Measurements from ENCODE around the gene LPCAT4.
"Not testable (repeated sequence)": the region's sequence is repeated elsewhere in the genome, so short reads cannot be mapped to it uniquely, and the experiment has no call there.

Gene LPCAT4, protein sequence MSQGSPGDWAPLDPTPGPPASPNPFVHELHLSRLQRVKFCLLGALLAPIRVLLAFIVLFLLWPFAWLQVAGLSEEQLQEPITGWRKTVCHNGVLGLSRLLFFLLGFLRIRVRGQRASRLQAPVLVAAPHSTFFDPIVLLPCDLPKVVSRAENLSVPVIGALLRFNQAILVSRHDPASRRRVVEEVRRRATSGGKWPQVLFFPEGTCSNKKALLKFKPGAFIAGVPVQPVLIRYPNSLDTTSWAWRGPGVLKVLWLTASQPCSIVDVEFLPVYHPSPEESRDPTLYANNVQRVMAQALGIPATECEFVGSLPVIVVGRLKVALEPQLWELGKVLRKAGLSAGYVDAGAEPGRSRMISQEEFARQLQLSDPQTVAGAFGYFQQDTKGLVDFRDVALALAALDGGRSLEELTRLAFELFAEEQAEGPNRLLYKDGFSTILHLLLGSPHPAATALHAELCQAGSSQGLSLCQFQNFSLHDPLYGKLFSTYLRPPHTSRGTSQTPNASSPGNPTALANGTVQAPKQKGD

DNA sequence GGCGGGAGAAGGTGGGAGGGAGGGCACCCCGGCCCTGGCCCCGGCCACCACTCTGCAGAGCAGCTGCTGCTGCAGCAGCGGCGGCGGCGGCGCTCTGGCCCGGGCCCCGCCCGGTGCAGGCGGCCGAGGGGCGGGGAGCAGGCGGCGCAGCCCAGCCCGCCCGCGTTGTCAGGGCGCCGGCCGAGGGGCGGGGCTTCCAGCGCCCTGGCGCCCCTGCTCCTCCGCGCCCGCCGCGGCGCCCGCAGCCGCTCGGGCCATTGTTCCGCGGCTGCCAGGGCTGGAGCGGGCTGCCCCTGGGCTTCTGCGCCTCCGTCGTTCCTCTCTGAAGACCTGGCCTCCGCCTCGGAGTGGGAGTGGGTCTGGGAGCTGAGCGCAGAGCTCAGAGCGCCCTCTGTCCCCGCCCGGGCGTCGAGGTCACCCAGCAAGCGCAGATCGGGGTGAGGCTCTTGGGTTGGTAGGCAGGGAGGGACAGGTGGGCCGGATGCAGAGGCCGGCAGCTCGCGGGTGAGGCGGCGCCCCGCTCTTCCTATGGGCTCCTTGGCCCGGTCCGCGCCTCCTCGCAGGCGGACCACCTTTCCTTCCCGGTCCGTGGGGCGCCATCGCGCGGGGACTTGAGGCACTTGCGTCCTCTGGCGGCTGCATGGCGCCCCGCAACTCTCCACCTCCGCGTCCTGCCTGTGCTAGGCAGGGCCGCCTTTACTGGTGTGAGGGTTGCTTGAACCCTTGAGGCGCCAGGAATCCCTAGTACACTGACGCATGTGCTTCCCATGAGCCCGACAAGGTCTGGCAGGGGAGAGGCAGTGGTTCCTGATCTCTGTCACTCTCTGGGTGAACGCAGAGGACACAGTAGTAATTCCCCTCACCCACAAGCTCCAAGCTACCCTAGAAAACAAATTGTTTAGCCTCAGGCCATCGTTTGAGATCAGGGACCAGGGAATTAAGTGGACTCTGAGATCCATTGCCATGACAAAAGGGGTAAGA is at the start of gene LPCAT4:
LPCAT4 (minus strand) TSS at position 96 of the 981 bp plus-strand sequence. CDS start 96 bp downstream, outside the sequence.
- DNase-seq (ENCODE audit: low spot score): peak; percentile 99

DNA sequence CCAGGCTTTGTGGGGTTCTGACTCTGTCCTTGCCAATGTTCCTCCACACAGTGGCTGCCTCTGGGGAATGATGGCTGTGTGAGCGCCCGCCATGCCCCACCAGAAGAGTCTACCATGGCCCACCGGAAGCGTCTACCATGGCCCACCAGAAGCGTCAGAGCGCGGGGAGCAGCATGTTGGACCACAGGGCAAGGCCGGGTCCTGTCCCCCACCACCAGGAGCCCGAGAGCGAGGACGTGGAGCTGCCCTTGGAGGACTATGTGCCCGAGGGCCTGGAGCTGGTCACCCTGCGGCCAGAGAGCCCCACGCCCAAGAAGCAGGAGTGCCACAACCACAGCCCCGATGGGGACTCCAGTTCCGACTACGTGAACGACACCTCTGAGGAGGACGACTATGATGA is 42.5 kb upstream of the LPCAT4 start:
- not testable (repeated sequence) for DNase-seq (ENCODE audit: low spot score)

DNA sequence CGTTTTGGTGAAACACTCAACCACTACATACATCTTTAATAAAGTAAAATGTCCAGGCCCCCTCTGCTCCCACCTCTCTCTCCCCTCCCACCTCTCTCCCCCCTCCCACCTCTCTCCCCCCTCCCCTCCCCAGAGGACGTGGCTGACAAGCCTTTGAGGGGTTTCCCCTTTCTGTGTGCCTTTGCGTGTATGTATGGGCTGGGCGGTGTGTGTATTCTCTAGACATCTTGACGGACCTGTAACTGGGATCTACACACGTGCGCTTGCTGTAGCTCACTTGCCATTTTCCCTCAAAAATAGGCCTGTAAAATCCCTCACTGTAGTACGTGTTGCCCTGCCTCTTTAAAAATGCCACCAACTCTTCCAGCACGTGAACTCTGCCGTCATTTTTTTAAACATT is 42.0 kb upstream of the LPCAT4 start:
- DNase-seq (ENCODE audit: low spot score): not testable (repeated sequence)

DNA sequence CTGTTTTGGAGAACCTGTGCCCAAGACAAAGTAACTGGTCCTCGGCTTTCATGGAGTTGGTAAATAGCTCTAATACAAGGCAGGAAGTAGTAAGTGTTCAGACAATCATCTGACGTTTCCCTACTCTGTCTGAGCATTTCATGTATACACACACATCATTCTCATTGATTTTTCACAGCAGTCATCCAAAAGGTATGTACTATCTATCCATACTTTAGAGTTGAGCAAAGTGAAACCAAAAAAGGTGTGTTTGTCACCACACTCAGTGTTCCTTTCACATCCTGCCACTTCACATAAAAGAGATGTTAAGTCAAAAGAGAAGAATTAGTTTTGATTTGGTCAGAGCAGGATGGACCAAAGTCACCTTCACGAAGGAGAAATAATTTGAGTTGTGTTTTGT is 36.9 kb upstream of the LPCAT4 start:
- DNase-seq (ENCODE audit: low spot score): not testable (repeated sequence)

DNA sequence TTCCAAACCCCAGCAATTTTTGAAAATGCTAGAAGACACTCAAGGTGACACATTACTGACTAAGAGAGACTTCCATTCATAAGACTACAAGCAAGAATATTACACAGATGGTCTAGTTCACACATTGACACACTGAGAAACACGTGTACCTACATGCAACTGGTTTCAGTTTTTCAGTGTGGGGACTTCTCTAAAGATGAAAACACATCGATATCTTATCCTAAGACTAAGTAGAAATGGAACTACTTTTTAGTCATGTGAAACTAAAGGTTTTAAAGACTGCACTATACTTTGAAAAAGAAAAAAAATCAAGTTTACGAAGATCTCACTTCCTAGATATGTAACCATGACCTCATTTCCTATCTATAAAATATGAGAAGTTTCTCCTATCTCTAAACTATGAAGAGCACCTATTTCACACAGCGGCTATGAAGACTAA is 36.2 kb upstream of the LPCAT4 start:
- DNase-seq (ENCODE audit: low spot score): not testable (repeated sequence)

DNA sequence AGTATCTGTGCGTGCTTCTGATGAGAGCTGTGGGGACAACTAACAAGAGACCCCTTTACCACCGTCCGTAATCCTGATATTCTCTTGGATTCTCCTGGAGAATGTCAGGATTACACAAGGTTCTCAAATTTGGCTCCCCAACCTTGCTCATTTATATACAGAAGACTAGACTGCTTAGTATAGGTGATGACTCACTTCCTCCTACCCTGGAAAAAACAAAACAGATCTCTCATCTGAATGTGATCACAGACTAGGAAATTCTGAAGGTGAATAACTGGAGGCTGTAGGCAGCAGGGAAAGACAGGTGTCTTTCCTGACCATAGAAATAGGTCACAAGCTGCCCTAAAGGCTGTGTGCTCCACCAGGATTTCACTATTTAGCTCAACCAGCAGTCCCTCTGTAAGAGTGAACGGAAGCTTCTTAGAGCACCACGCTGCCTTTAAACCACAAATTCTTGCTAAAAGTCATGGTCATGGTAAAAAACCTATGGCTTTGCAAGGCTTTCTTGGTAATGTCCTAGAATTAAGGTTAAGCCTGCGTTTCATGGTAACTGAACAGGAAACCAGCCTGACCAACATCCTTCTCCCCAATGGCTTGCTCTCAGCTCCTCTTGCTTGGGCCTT is 30.8 kb upstream of the LPCAT4 start:
- not testable (repeated sequence) for DNase-seq (ENCODE audit: low spot score)

DNA sequence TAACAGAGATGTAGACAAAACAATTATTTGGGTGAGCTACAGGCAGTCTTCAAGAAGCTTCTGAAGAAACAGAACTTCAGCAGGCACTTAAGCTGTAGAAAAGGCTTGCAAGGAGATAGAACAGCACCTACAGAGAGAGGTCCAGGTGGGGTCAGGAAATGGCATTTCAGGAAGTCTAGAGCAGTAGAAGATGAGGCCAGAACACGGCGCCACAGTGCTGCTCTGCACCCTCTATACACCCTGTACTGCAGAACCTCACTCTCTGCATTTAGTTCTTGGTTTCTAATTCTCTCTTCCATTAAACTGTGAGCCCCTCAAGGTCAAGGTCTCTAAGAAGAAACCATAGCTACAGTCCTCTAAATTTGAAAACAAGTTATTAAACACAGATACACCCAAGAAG is 26.0 kb upstream of the LPCAT4 start:
- not testable (repeated sequence) for DNase-seq (ENCODE audit: low spot score)

DNA sequence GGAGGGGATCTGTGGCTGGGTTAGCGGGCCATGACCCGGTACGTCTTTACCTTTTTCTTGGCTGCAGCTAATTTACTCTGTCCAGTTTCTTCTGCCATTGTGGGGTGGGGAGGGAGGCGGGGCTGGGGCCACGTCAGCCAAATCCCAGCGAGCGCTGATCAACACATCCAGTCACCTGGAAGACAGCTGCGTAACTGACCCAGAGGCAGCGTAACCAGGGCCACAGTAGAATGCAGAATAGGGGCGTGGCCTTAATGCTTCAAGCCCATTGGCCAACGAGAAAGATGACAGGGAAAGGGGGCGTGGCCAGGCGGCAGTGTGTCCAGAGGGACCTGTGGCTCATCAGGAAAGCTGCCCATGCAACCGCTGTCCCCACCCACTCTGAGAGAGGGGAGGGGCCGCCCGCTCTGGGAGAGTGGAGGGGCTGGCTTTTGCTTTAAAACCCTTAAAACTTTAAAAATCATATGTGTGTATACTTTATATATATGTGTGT is 22.6 kb upstream of the LPCAT4 start:
- not testable (repeated sequence) for DNase-seq (ENCODE audit: low spot score)

DNA sequence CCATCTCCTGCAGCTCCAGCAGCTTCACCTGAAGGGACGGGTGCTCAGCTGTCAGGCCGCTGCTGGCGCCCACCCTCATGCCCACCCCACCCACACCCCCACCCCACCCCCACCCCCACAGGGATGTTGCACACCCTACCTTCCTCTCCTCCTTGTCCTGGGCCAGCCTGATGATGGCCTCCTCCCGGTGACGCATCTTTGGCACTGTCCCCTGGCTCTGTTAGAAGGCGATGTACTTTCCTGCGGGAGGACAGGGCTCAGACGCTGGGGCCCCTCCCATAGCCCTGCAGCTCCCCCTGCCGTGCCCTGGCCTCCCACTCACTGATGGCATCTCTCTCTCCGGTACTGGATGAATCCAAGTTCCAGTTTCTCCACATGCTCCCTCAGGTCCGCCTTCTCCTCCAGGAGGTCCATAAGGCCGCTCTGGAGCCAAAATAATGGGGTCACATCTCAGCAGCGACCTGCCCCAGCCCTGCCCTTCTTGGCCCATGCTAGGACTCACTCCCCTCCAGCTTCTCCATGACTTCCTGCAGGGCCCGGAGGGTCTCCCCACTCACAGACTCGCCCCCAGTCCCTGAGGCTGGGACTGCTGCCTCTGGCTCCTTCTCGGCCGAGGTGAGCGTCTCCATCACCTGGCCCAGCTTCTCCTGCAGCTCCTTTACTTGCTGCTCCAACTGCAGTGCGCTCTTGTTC is 15.0 kb upstream of the LPCAT4 start:
- DNase-seq (ENCODE audit: low spot score): not testable (repeated sequence)

DNA sequence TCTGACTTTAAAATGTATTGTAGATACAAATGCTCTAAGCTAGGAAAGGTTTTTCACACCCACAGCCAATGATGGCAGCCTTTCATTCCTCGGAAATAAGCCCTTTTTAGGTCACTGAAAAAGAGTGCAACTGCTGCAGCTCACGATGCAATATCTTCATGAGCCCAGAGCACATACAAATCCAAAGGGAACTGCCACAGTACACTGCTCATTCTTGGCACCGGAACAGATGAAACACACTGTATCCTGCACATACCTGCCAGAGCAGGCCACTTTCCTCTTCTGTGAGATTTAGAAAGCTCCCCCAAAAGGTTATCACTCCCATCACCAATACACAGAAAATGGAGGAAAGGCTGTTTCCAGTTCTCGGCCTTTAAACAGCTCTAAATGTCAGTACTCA is 13.5 kb upstream of the LPCAT4 start:
- DNase-seq (ENCODE audit: low spot score): not testable (repeated sequence)

DNA sequence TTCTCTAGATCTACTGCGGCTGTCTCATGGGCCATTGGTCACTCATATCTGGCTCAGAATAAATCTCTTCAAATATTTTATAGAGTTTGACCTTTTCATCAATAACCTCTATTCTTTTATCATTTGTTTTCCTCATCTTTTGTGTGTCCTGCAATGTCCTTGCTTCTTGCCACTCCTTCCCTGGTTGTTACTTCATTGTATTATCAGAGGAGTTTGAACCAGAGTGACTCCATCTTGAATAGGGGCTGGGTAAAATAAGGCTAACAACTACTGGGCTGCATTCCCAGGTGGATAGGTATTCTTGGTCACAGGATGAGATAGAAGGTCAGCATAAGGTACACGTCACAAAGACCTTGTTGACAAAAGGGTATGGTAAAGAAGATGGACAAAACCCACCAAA is 9.9 kb upstream of the LPCAT4 start:
- DNase-seq (ENCODE audit: low spot score): no peak

DNA sequence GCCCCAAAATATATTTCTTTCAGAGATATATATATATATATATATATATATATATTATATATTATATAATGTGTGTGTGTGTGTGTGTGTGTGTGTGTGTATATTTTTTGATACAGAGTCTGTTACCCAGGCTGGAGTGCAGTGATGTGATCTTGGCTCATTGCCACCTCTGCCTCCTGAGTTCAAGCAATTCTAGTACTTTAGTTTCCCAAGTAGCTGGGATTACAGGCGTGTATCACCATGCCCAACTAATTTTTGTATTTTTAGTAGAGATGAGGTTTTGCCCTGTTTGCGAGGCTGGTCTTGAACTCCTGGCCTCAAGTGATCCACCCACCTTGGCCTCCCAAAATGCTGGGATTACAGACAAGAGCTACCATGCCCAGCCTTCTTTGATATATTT is 8.5 kb upstream of the LPCAT4 start:
- DNase-seq (ENCODE audit: low spot score): not testable (repeated sequence)

DNA sequence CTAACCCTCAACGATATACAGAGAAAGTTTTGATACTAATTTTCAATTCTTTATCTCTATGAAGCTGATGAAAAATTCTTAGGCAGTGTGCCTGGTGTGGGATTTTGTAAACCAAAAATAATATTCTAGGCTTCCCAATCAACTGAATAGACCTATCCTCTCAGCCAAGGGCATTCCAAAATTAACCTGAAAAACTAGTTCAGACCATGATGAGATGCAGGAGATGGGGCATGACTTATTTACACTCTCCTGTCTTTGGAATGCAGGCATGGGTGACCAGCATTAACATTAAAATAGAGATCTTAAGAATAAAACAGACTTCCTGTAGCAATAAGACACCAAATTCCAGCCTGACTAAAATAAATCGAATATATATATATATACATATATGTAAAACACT is 7.8 kb upstream of the LPCAT4 start:
- DNase-seq (ENCODE audit: low spot score): no peak

DNA sequence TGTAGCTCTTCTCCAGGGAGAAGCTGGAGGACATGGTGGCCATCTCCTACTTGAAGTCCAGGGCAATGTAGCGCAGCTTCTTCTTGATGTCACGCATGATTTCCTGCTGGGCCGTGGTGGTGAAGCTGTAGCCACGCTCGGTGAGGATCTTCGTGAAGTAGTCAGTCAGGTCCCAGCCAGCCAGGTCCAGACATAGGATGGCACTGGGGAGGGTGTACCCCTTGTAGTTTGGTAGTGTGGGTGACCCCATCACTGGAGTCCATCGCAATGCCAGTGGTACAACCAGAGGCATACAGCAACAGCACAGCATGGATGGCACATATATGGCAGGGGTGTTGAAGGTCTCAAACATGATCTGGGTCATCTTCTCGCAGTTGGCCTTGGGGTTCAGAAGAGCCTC is 7.0 kb upstream of the LPCAT4 start:
- DNase-seq (ENCODE audit: low spot score): no peak

DNA sequence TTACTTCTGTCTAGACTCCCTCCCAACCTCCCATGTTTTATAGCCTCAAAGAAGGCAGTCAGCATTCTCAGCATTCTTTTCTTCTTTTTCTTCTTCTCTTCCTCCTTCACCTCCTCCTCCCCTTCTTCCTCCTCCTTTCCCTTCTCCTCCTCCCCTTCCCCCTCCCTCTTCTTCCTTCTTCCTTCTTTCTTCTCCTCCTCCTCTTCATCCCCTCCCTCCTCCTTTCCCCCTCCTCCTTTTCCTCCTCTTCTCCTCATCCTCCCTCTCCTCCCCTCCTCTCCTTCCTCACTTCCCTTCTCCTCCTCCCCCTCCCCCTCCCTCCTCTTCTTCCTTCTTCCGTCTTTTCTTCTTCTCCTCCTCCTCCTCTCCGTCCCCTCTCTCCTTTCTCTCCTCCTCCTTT is 3.6 kb upstream of the LPCAT4 start:
- DNase-seq (ENCODE audit: low spot score): no peak

DNA sequence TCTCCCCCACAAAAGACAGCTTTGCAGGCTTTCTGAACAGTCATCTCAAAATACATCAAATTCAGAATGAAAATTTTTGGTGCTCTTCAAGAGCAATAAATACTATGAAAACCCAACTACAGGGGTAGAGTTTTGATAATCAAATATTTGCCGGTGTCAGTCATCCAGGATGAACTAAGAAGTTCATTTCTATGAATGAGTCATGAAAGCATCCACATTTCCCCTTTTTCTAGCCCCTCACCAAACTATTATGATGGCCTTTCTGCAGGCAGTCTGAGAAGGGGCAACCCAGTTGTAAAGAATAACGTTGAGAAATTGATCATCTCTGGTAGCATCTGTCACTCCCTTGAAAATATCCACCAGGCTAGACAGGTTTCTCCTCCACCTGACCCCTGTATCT is 3.1 kb upstream of the LPCAT4 start:
- DNase-seq (ENCODE audit: low spot score): no peak

DNA sequence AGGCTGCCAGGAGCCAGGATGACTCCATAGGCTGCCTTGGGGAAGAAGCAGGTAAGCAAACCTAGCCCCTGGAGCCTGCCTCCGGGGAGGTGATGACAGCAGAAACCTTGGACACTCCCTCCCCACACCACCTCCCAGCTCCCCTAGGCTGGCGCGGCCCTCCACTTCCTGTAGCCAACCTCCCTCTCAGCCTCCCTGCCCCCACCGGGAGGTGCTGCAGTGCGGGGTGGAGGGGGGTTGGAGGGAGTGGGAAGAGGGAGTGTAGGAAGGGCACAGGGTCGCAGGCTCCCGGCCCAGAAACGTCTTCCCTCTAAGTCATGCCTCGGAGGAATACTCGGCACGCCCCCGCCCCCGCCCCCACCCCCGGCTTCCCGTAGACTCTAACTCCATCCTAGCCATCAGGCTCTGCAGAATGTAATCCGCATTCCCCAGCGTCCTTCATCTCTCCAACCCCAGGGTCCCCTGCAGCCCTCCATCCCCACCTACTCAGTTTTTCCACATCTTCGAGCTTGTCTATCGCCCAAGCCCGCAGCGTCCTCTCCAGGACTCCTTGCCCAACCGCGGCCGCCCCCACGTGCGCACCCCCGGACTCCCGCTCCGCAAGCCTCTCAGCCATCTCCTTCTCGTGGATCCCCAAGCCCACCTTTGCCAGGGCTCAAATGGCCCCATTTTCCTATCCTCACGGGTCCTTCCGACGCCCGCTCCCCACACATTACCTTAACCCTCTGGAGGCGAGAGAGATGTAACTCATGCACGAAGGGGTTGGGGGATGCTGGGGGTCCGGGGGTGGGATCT is 528 bp downstream of the LPCAT4 start:
- peak; percentile 63 for DNase-seq (ENCODE audit: low spot score)

DNA sequence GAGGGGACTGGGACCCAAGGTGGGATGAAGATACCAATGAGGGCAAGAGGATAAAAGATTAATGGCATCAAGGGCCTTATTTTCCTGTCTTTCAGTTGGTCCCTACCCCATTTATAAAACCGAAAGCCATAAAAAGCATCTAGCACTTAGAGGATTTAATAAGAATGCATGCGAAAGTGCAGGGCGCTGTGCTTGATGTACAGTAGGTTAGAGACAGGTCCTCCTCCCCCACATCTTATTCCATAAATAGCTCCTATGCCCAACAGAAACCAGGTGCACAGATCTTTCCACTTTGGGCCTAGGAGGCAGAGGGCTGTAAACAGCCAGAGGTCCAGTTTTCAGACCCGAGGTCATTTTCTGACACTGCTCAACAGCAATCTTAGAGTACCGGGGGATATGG is 1.2 kb downstream of the LPCAT4 start:
- DNase-seq (ENCODE audit: low spot score): no peak

DNA sequence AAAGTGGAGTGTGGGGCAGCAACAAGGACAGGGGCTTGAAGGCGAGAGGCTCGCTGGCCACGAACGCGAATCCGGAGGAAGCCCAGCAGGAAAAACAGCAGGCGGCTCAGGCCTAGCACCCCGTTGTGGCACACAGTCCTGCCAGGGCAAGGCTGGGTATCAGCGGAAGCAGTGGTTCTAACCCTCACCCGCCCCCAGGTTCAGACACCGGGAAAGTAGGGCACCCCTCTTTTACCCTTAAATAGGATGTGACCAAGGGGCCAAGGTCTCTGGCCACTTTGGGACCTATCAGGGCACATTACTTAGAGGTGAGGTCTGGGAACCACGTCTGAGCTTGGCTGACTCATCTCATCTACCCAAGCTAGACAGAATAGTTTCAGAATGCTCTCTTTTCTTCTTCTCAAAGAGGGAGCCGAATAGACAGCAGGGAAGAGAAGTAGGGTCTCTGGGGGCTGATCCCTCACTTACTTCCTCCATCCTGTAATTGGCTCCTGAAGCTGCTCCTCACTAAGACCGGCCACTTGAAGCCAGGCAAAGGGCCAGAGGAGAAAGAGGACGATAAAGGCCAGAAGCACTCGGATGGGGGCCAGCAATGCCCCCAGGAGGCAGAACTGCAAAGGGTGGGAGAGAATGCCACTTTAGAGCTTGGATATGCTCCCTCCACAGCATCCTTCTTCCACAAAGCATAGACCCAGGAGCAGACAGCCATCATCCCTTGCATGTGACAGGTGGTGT is 1.7 kb downstream of the LPCAT4 start:
- DNase-seq (ENCODE audit: low spot score): no peak

DNA sequence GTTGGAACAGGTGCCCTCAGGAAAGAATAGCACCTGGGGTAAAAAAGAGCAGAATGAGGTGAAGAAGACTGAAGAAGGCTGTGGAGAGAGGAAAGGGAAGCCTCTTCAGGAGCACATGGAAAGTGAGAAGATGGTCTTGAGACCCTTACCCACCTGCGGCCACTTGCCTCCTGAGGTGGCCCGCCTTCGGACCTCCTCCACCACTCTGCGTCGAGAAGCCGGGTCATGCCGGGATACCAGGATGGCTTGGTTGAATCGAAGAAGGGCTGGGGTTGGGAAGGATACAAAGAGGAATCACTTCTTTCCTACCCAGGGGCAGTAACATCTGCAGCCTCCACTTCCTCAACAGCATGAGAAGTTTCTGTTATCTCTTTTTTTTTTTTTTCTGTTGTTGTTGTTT is 3.0 kb downstream of the LPCAT4 start:
- no peak for DNase-seq (ENCODE audit: low spot score)

All from D341Med (cell line).